Embryonic facial prominence (tissue), 1 donor: Measurements from ENCODE around the gene ENTPD8.
"Not testable (repeated sequence)": the region's sequence is repeated elsewhere in the genome, so short reads cannot be mapped to it uniquely, and the experiment has no call there.

Experiments used
- DNase-seq: peaks from one replicate; pipeline ENCODE4 v3.0.0-alpha.2; 2016; ENCODE audit errors: extremely low spot score

ENTPD8 gene

DNA sequence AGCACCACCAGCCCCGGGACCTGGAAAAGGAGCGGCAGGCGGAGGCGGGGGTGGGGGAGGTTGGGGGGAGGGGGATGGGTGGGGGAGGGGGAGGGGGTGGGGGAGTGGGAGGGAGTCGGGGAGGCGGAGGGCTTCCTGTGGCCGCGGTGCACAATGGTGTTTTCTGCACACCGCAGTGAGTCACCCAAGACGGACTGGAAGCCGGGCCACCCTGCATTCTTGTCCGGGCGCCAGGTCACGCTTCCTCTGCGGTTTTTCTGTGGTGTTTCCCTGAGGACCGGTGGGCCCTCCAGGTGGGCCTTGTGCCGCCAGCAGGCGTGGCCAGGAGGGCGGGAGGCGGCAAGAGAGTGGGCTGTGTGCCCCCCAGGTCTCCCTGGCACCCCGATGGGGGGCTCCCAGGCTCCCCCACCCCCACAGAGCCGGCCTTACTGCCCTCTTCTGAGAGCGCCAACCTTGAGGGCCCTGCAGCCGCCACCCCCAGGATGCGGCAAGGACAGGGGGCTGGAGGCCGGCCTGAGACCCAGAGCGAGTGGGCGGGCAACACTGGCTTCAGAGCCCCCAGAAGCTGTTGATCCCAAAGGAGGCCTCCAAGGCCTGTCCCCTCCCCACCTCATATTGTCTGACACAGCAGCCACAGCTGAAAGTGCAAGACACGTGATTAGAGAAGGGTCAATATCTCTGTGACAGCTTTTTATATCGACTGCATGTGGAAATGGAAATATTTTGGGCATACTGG lies 29.3 kb downstream of the ENTPD8 start:
- DNase-seq = no peak

DNA sequence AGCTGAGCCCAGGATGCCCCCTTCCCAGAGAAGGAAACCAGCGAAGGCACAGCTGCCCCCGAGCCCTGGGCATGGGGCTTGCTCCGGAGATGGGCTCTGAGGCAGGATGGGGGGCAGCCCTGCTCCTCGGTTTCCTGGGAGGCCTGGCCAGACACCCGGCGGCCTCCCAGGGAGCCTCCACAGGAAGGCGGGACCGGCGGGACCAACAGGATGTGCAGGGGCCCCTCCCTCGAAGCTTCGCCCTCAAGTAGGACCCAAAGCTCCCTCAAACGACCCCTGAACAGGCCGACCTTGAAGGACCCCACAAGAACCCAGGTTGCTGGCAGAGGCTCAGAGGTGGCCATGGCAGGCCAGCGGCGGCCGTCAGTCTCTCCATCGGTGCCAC lies 29.9 kb downstream of the ENTPD8 start:
- no peak for DNase-seq

DNA sequence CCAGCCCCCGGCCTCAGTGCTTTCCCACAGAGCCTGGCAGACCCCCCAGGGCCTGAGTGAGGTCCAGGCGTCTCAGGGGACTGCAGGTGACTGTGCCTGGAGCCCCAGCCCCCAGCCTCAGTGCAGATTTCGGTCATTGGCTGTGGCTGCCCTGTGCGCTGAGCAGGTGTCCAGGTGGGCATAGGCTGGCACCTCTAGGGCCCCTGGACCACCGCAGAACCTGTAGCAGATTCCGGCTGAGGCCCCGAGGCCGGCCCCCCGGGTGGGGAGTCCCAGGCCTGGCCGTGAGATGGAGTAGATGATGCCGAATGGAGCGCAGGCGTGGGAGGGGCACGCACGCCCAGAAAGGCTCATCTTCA lies 30.3 kb downstream of the ENTPD8 start:
- DNase-seq = no peak

- not testable (repeated sequence) for DNase-seq
Observed at GRCh38 chr9:137410236-137410890, 30.8 kb downstream of the ENTPD8 start.

- DNase-seq = no peak
Observed at GRCh38 chr9:137409515-137409914, 31.6 kb downstream of the ENTPD8 start.

DNA sequence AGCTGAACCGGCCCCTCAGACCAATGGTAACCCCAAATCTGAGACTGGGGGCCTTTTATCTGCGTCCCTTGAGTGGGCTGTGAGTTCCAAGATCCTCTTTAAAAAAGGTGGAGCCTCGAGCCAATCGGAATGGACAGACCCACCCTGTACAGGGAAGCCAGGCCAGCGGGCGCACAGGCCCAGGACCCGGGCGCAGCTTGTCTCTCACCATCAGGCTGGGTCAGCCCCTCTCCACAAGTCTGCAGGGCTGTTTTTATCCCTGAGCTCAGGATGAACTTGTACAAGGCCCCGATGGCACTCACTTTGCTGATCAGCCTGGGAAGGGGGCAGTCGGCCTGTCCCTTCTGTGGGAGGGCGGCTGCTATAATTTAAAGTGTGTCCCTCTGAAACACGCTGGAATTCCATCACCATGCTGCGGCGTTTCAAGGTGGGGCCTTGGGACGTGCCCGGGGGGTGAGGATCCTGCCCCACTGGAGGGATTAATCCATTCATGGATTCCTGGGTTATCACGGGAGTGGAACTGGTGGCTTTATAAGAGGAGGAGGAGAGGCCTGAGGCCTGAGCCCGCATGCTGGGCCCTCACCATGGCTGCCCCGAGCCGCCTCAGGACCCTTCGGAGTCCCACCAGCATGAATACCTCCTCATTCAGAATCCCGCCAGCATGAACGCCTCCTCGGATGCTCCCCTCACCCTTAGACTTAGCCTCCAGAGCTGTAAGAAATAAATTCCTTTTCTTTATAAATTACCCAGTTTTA lies 32.3 kb downstream of the ENTPD8 start:
- DNase-seq = no peak

DNA sequence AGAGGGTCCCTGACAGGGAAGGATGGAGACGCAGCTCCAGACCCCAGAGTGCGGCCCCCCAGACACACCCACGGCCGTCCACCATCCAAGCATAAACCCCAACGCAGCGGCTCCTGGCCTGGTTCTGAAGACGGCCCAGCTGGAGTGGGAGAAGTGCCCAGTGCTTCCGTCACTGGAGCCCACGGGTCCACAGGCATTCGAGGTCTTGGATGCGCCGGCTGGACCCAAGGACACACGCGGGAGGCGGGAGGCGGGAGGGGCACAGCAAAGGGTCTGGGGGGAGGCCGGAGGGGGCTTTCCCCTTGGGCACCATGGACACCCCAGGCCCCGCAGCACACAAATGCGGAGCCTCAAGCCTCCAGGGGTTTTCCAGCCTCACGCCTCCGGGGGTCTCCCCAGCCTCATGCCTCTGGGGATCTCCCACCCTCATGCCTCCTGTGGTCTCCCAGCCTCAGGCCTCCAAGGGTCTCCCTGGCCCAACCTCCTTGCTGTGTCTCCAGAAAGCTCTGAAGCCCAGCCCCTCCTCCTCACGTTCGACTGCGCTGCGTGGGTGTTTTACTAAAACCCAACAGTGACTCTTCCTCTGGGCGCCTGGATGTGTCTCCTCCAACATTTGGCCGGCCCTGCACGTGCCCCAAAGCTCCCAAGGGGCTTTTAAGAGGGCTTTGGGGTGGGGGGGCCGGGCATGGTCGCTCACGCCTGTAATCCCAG lies 33.4 kb downstream of the ENTPD8 start:
- DNase-seq = no peak

DNA sequence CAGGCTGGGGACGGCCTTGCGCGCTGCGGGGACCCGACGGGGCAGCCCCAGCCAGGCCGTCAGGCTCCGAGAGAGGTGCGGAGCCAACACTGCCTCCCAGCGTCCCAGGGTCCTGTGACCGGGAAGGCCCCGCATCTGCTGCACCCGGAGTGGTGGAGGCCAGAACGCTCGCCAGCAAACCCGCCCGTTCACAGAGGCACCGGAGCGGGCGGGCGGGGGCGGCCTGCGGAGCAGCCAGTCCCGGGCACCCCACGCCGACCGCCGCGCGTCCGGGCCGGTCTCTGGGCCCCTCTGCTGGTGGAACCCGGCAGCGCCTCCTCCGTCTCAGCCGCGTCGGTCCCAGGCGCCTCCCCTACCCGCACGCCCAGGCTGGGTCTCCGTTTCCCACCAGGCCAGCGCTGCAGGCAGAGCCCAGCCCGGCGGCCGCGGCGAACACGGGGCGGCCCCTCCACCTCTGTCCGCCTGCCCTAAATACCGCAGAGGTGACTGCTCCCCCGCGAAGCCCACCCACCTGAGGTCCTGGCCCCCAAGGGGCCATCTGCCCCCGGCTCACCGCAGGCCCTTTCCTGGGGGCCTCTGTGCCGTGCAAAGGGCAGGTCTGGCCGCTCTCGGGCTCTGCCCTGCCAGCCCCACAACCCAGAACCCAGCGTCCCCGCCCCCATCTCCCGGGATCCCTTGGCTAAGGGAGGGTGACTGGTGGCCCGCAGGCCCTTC lies 34.1 kb downstream of the ENTPD8 start:
- no peak for DNase-seq

GRCh38 chr9:137406085-137406760 lies 34.9 kb downstream of the ENTPD8 start:
- DNase-seq = no peak

- DNase-seq = no peak
Observed at GRCh38 chr9:137405677-137406081, 35.5 kb downstream of the ENTPD8 start.

- no peak for DNase-seq
Observed at GRCh38 chr9:137404961-137405567, 36.1 kb downstream of the ENTPD8 start.

GRCh38 chr9:137403269-137403668 lies 37.9 kb downstream of the ENTPD8 start:
- DNase-seq = no peak

DNA sequence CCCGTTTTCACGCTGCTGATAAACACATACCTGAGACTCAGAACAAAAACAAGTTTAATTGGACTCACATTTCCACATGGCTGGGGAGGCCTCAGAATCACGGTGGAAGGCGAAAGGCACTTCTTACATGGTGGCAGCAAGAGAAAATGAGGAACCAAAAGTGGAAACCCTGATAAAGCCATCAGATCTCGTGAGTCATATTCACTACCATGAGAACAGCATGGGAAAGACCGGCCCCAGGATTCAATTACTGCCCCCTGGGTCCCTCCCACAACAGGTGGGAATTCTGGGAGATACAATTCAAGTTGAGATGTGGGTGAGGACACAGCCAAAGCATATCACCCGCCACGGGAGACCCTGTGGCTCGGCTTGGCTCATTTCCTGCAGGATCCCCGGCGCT lies 38.4 kb downstream of the ENTPD8 start:
- DNase-seq = no peak

GRCh38 chr9:137398561-137399468 lies 42.3 kb downstream of the ENTPD8 start:
- DNase-seq = no peak

- no peak for DNase-seq
Observed at GRCh38 chr9:137397675-137398423, 43.3 kb downstream of the ENTPD8 start.

- DNase-seq = no peak
Observed at GRCh38 chr9:137396634-137397367, 44.4 kb downstream of the ENTPD8 start.

DNA sequence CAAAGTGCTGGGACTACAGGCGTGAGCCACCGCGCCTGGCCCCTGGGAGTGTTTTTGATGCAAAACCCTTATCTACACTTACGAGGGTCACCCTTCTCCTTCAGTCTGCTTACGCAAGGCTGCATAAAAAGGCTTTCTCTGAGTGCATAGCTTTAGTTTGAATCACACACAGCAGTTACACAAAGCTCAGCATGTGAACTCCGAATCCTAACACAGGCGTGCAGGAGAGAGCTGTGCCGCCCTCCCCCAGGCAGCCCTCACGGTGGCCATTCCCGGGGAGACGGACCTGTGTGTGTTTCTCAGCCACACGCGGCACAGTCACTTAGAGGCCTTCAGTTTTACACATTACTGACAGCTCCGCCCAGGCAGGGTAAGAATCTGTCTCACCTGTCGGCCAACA lies 44.9 kb downstream of the ENTPD8 start:
- DNase-seq = no peak

GRCh38 chr9:137395666-137396010 lies 45.5 kb downstream of the ENTPD8 start:
- no peak for DNase-seq
